ENCODE measurements around the gene RPGR.

DNA sequence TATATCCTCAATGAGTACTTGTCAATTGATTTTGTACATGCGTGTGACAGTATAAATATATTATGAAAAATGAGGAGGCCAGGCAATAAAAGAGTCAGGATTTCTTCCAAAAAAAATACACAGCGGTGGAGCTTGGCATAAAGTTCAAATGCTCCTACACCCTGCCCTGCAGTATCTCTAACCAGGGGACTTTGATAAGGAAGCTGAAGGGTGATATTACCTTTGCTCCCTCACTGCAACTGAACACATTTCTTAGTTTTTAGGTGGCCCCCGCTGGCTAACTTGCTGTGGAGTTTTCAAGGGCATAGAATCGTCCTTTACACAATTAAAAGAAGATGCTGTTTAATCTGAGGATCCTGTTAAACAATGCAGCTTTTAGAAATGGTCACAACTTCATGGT is 25.1 kb upstream of the RPGR start, which contains the start of gene OTC:
- no peak for TF ChIP-seq OSR1 (CRISPR knock-in tag; IDR thresholded peaks at IDR 0.05)
- TF ChIP-seq ZFP30 (CRISPR knock-in tag; IDR thresholded peaks at IDR 0.05), result no peak
- TF ChIP-seq ARNTL (CRISPR knock-in tag; IDR thresholded peaks at IDR 0.05; ENCODE audit: borderline replicate concordance, low read depth), result no peak
- no peak for TF ChIP-seq ISL1 (CRISPR knock-in tag; IDR thresholded peaks at IDR 0.05)
- no peak for TF ChIP-seq BACH2 (CRISPR knock-in tag; IDR thresholded peaks at IDR 0.05; ENCODE audit: borderline replicate concordance)
- TF ChIP-seq, protein P1, sequence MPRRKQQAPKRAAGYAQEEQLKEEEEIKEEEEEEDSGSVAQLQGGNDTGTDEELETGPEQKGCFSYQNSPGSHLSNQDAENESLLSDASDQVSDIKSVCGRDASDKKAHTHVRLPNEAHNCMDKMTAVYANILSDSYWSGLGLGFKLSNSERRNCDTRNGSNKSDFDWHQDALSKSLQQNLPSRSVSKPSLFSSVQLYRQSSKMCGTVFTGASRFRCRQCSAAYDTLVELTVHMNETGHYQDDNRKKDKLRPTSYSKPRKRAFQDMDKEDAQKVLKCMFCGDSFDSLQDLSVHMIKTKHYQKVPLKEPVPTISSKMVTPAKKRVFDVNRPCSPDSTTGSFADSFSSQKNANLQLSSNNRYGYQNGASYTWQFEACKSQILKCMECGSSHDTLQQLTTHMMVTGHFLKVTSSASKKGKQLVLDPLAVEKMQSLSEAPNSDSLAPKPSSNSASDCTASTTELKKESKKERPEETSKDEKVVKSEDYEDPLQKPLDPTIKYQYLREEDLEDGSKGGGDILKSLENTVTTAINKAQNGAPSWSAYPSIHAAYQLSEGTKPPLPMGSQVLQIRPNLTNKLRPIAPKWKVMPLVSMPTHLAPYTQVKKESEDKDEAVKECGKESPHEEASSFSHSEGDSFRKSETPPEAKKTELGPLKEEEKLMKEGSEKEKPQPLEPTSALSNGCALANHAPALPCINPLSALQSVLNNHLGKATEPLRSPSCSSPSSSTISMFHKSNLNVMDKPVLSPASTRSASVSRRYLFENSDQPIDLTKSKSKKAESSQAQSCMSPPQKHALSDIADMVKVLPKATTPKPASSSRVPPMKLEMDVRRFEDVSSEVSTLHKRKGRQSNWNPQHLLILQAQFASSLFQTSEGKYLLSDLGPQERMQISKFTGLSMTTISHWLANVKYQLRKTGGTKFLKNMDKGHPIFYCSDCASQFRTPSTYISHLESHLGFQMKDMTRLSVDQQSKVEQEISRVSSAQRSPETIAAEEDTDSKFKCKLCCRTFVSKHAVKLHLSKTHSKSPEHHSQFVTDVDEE (CRISPR knock-in tag; IDR thresholded peaks at IDR 0.05), result no peak
- TF ChIP-seq, protein P2, sequence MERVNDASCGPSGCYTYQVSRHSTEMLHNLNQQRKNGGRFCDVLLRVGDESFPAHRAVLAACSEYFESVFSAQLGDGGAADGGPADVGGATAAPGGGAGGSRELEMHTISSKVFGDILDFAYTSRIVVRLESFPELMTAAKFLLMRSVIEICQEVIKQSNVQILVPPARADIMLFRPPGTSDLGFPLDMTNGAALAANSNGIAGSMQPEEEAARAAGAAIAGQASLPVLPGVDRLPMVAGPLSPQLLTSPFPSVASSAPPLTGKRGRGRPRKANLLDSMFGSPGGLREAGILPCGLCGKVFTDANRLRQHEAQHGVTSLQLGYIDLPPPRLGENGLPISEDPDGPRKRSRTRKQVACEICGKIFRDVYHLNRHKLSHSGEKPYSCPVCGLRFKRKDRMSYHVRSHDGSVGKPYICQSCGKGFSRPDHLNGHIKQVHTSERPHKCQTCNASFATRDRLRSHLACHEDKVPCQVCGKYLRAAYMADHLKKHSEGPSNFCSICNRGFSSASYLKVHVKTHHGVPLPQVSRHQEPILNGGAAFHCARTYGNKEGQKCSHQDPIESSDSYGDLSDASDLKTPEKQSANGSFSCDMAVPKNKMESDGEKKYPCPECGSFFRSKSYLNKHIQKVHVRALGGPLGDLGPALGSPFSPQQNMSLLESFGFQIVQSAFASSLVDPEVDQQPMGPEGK (CRISPR knock-in tag; IDR thresholded peaks at IDR 0.05; ENCODE audit: borderline replicate concordance), result no peak
- no peak for TF ChIP-seq TCF4 (CRISPR knock-in tag; IDR thresholded peaks at IDR 0.05; ENCODE audit: borderline replicate concordance)
- TF ChIP-seq, protein P3, sequence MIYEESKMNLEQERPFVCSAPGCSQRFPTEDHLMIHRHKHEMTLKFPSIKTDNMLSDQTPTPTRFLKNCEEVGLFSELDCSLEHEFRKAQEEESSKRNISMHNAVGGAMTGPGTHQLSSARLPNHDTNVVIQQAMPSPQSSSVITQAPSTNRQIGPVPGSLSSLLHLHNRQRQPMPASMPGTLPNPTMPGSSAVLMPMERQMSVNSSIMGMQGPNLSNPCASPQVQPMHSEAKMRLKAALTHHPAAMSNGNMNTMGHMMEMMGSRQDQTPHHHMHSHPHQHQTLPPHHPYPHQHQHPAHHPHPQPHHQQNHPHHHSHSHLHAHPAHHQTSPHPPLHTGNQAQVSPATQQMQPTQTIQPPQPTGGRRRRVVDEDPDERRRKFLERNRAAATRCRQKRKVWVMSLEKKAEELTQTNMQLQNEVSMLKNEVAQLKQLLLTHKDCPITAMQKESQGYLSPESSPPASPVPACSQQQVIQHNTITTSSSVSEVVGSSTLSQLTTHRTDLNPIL (CRISPR knock-in tag; IDR thresholded peaks at IDR 0.05; ENCODE audit: low read depth), result no peak
- TF ChIP-seq ZC3H10 (CRISPR knock-in tag; IDR thresholded peaks at IDR 0.05), result no peak
